Endothelial cell of umbilical vein (primary cell): ENCODE data around the gene PVR.

Experiments
- CTCF ChIP-seq, 2 donors: IDR thresholded peaks; 1 replicate in 1 of 2; 2 replicates in 1 of 2; pipeline ENCODE4 v1.5.1; 2011; ENCODE audit warnings: low read length in 2 of 2, mild to moderate bottlenecking in 2 of 2, moderate library complexity in 2 of 2, control low read depth in 1 of 2, inconsistent platforms in 1 of 2, low read depth in 1 of 2; ENCODE audit not compliant: insufficient read depth in 1 of 2; ENCODE audit errors: extremely low read depth in 1 of 2
- EZH2 ChIP-seq: IDR thresholded peaks from 2 replicates; pipeline ENCODE4 v1.6.1; 2012; ENCODE audit warnings: borderline replicate concordance, low read depth, mild to moderate bottlenecking, moderate library complexity, low read length, inconsistent platforms; ENCODE audit not compliant: severe bottlenecking
- FOS ChIP-seq: IDR thresholded peaks from 2 replicates; pipeline ENCODE4 v1.6.1; 2011; ENCODE audit warnings: mild to moderate bottlenecking, low read length, moderate library complexity, borderline replicate concordance; ENCODE audit not compliant: insufficient read depth
- GATA2 ChIP-seq: IDR thresholded peaks from 2 replicates; pipeline ENCODE4 v1.7.0; 2011; ENCODE audit warnings: low read depth, mild to moderate bottlenecking, moderate library complexity, mixed read lengths, low read length; ENCODE audit not compliant: insufficient read length, insufficient read depth
- JUN ChIP-seq: IDR thresholded peaks from 2 replicates; pipeline ENCODE4 v1.6.1; 2011; ENCODE audit warnings: borderline replicate concordance, low read depth; ENCODE audit not compliant: insufficient read length, insufficient read depth
- MAX ChIP-seq: IDR thresholded peaks from 2 replicates; pipeline ENCODE4 v1.6.1; 2011; ENCODE audit not compliant: insufficient read depth, insufficient read length
- MYC ChIP-seq: IDR thresholded peaks from one replicate; pipeline ENCODE4 v1.6.1; 2011; ENCODE audit warnings: mild to moderate bottlenecking, low read depth, low read length
- POLR2A ChIP-seq: IDR thresholded peaks from 2 replicates; pipeline ENCODE4 v1.6.1; 2012; ENCODE audit warnings: low read depth, mild to moderate bottlenecking, control low read depth, low read length
- POLR2AphosphoS5 ChIP-seq: IDR thresholded peaks from 2 replicates; pipeline ENCODE4 v1.6.1; 2012; ENCODE audit warnings: low read depth, mild to moderate bottlenecking, control low read depth, low read length, moderate library complexity; ENCODE audit not compliant: insufficient read depth

GRCh38 chr19:44600466-44600865 lies 43.2 kb upstream of the PVR start:
- TF ChIP-seq MAX (no peak), CTCF (IDR thresholded peaks at IDR 0.05; ENCODE audit: extremely low read depth in 1 of 2, insufficient read depth in 1 of 2, low read depth in 1 of 2, low read length in 2 of 2) (no peak), MYC (no peak), EZH2 (no peak), POLR2A (no peak), POLR2AphosphoS5 (no peak), JUN (no peak), GATA2 (no peak), FOS (no peak)
